NCI-H2196 treated with DMSO at 0.1 percent for 48 hours (cell line): ENCODE results near the gene OVAAL.
A peak's percentile ranks its signal among the peaks of the same experiment; 100 is the strongest.

Experiments
- DNase-seq: peaks from one replicate; lab custom pipeline; 2025; ENCODE audit not compliant: unreplicated experiment; lab: John Stamatoyannopoulos, UW

The OVAAL gene

GRCh38 chr1:180568184-180568583, 9.4 kb downstream of the OVAAL start:
- no peak for DNase-seq

DNA sequence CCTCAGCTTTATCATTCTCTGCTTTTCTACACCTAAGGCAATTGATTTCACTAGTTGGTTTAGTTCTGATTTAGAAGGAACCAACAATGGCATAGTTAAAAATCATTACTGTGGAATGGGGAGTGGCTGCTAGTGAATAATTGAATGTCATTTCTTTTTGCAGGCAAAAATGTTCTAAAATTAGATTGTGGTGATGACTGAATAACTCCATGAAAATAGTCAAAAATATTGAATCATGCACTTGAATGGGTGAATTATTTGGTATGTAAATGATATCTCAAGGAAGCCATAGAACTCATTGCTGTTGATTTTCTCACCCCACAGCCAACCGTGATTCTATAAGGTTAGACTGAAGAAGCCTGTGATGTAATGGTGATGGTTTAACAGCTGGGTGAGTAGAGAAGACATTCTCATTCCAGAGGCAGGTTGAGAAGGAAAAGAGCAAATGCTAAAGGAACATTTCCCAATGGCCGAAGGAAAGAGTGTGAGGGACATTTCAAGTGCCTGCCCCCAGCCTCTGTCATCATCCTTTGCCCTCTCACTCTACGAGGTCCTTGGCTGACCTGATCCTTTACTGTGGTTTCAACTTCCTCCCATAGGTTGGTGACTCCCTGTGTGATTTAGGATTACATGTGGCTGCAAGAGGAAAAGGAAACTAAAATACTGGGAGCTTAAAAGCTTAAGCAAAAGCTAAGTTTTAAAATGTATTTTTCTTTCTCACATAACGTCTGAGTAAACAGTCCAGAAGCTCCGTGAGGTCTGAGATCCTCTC, 12.5 kb downstream of the OVAAL start:
- no peak for DNase-seq

GRCh38 chr1:180571832-180572636, 13.3 kb downstream of the OVAAL start:
- DNase-seq, result no peak

DNA sequence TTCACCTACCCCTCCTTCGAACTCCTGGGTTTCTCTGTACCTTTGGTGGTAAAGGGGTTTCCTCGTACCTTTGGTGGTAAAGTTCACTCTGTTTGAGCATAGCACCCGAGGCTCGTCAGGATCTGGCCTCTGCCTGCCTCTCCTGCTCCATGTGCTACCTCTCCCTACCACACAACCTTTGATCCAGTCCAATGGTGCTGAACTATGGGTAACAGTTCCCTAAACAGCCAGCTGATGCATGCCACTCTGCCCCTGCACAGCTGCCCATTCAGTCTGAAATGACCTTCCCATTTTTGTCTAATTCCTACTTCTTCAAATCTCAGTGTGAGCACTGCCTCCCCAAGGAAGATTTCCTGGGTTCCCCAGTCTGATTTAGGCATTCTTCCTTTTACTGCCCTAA, 14.0 kb downstream of the OVAAL start:
- DNase-seq, result no peak

DNA sequence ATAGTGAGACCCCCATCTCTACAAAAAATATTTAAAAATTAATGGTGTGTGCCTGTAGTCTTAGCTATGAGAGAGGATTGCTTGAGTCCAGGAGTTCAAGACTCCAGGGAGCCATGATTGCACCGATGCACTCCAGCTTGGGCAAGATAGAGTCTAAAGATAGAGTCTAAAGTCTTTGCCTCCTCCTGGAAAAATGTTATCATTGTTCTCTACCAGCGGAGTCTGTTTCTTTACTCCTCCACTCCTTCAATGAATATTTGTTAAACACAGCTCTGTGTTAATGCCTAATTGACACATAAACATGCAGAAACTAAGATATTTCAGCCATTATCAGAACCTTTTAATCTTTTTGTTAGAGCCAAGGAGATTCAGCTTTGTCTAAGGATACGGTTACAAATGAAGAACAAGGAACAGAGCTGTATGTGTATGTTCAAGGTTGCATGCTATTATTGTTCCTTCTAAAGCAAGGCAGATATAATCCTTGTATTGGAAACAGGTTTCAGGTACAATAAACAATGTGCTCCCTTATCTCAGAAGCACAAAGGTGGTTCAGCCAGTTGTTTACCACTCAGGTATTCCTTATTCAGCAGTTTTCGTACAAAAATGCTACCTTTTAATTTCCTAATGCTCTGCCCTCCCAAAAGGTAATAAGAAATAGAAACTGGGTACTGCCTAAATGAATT, 15.4 kb downstream of the OVAAL start:
- DNase-seq, result peak; percentile 32

DNA sequence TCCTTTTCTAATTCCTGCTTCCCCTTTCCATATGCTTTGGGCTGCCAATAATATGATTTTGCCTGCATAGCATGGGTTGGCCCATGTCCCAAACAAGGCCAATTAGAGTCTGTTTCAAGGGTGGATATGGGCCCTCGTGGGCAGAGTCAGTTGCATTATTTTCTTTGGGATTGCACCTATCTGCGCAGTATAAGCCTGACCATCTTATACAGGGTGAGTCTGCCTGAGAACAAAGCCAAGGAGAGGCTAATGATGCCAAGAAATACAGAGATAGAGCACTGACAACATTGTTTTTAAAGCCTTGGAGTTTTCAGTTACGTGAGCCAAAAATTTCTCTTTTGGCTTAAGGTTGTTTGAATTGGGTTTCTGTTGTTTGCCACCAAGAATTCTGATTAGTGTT, 18.6 kb downstream of the OVAAL start:
- DNase-seq, result no peak

GRCh38 chr1:180579961-180580611, 21.3 kb downstream of the OVAAL start:
- DNase-seq, result peak; percentile 70

DNA sequence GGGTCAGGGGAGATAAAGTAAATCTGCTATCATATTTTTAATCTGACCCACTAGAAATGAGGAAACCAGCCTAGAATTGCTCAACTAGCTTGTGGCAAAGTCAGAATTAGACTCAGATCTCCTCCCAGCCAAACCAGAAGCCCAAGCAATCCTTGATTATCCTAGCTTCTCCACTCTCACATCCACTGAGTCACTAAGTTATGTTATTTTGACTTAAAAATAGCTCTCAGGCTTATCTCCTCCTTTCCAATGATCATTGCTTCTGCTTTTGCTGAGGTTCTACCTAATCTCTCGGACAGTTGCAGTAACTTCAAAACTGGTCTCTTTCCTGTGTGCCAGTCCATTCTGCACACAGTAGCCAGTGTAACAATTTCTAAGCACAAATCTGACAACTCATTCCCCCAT, 22.9 kb downstream of the OVAAL start:
- no peak for DNase-seq

DNA sequence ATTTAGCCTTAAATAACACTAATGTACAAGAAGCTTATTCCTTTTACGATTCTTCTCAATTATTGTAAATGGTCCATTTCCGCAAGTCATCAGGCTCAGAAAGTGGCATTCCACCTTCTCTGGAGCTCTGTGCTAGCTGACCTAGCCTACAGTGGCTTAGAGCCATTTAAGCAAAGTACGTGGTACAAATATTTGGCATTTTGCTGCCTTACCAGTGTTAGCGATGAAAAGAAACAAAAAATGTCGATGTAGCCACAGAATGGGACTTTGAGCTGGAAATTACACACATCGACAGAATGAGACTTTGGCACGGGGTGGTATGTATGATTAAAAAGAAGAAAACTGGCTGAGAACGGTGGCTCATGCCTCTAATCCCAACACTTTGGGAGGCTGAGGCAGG, 26.1 kb downstream of the OVAAL start:
- DNase-seq, result no peak

- DNase-seq, result no peak
These were observed 27.2 kb downstream of the OVAAL start for GRCh38 chr1:180585994-180586359.

DNA sequence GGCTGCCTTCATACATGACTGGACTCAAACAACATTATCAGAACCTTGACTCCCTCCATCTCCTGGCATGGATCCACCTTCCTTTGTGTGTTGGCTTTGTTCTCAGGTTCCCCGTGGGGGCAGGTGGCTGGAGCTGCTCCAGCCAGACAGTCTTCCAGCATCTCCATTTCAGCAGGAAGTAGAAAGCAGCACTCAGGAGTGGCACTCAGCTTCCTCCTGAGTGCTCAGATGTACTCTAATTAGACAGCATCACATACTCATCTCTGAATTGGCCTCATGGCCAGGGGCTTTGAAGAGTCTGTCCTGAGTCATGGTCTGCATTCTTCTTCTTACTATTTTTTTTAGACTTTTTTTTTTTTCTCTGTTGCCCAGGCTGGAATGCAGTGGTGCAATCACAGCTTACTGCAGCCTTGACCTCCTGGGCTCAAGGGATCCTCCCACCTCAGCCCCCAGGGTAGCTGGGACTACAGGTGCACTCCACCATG, 27.9 kb downstream of the OVAAL start:
- DNase-seq, result peak; percentile 93

DNA sequence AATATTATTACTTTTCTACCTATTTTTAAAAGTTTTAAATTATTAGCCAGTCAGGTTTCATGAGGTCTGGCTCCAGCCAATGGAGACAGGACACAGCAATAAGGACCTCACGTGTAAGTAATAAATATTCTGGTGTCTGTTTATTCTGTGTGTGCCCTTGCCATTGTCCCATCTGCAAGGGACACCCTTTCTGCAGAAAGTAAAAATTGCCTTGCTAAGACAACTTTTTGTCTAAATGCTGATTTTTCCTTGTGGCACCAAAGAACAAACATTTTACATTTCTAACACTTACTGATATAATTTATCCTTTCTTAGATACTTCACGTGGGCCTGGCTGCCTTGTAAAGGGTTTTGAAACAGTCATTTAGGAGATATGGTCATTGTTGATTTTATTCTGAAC, 29.4 kb downstream of the OVAAL start:
- no peak for DNase-seq

GRCh38 chr1:180590889-180591288, 32.1 kb downstream of the OVAAL start:
- no peak for DNase-seq

- no peak for DNase-seq
These were observed 34.6 kb downstream of the OVAAL start for GRCh38 chr1:180593382-180593781.

GRCh38 chr1:180594723-180595122, 36.0 kb downstream of the OVAAL start:
- DNase-seq, result peak; percentile 11

DNA sequence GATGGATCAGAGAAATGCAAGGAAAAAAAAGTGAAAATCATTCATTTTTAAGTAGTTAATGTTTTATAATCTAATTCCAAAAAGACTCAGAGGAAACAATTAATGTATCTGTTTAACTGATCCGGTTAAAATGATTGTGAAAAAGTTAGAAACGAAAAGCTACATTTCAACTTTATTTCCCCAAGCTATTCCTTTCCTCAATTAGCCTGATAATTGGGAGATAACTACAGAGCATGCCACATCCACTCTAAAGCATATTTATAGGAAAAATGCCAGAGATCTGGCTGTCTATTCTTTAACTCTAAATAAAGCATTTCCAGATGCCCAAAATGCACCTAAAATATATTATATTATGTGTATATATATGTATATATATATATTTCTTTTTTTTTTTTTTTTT, 37.2 kb downstream of the OVAAL start:
- no peak for DNase-seq

DNA sequence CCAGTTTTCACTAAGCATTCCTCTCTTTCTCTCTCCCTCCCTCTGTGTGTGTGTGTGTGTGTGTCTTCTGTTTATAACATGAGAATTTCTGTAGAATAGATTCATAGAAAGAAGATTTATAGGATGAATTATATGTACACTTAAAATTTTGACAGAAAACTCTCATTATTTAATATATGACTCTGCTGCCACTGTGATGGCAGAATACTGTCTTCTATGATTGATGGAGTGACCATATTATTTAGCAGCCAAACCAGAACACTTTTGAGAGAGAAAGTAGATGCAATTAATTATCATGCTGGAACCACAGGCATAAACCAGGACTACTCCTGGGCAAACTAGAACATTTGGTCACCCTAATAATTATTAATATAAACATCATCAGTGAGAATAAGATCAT, 38.8 kb downstream of the OVAAL start:
- no peak for DNase-seq

DNA sequence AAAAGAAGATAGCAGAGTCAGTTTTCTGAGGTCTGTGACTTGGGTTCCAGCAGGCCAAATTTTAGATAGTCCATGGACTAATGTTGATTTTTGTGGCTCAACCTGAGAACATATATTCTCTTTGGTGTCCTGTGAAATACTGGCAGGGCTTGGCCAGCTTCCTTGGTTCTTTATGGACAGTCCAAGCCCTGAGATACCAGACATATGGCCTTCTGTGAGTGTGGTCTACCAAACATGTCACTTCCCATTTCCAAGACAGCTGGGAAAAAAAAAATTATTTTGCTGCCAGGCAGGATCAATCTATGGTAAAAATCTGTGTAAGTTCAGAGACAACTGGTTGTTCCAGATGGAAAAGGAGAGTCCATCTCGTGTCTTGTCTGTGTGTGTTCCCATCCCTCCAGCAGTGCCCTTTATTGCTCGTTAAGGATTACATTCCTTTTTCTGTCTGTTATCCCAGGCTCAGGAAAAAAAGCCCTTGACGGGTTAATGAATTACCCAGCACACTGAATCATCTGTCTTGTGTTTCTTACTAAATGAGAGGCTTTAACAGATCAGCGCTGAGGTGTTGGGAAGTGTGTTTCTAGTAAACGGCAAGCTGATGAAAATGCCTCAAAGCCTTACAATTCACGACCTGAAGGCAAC, 39.7 kb downstream of the OVAAL start:
- DNase-seq, result no peak

DNA sequence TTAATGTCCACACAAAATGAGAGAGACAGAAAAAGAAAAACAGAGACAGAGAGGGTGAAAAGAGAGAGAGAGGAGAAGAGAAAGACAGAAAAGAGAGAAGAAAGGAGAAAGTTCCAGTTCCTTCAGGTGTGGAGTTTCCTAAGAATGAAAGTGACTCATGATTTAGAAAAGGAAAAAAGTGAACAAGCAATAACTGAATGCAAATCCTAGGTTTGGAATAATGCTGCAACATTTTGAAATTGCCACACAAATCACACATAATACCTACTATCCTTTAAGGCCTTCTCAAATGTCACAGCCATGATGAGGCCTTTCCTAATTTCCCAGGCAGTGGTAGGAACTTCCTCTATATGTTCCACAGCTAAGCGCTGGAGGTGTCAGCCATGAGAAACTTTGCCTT, 41.6 kb downstream of the OVAAL start:
- no peak for DNase-seq

DNA sequence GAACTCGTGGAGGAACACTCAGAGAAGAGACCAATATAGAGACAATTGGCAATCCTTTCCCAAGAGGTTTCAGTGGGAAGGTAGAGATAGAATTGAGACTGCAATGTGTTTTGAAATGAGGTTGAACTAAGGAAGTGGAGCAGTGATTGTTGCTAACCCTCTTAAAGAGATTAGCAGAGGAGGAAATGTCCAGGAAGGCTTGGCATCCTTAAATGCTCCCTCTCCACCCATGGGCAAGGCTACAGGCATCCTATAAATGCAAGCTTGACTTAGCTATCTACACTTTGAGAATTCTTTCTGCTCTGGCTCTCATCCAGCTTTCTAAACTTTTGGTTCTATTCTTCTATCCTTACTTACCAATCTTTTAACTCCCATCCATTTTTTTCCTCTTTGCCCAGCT, 42.7 kb downstream of the OVAAL start:
- no peak for DNase-seq
